IPS-18a (cell line): ENCODE data around the gene PRCC.

ENCODE experiments used
- H3K27ac ChIP-seq: one replicate; pipeline ENCODE4 v1.5.1; 2013; ENCODE audit warnings: low read length
- H3K27me3 ChIP-seq: one replicate; pipeline ENCODE4 v1.6.1; 2013; ENCODE audit warnings: mild to moderate bottlenecking, low read length; ENCODE audit not compliant: control insufficient read depth, insufficient read depth
- H3K36me3 ChIP-seq: one replicate; pipeline ENCODE4 v1.6.1; 2013; ENCODE audit warnings: low read depth, low read length; ENCODE audit not compliant: control insufficient read depth
- H3K4me1 ChIP-seq: one replicate; pipeline ENCODE4 v1.6.1; 2013; ENCODE audit warnings: low read depth, low read length; ENCODE audit not compliant: control insufficient read depth
- H3K4me3 ChIP-seq: one replicate; pipeline ENCODE4 v1.5.1; 2013; ENCODE audit warnings: low read length
- H3K9ac ChIP-seq: one replicate; pipeline ENCODE4 v1.6.1; 2013; ENCODE audit warnings: mild to moderate bottlenecking, low read length, moderate library complexity
- H3K9me3 ChIP-seq: one replicate; pipeline ENCODE4 v1.6.1; 2013; ENCODE audit warnings: low read depth, low read length; ENCODE audit not compliant: control insufficient read depth

The PRCC gene

DNA sequence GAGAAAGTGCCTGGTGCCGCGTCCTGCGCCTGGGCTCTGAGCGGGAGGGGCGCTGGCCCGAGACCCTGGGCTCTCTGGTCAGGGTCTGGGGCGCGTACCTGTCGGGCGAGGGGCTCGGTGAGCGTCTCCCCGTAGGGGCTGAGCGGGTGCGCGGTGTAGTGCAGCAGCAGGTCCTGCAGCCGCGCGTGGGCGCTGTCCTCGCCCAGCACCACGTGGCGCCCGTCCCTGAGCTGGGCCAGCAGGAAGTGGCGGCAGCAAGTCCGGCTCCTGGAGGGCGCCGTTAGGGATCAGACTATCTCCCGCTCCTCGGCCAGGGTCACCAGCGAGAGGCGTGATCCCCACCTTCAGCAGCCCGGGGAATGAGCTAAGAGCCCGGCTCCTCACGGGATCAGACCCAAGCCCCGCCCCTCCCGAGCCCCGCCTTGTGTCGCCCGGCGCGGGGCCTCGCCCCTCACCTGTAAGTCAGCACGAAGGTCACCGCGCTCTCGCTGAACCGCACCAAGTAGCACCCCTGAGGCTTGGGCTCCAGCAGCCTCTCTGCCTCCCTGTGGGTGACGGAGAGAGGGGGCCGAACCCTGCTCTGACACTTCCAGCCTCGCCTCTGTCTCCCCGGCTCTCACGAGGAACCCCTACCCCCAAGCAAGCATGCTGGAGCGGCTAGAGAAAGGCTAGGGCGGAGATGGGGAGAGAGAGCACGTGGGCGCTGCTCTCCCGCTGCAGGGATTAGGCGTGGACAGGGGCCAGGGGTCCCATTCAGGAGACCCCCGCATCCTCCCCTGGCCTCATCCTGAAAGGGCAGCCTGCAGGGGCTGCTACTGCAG, 46.6 kb downstream of the PRCC start:
- no peaks in the 10 kb centered on the region for H3K9me3 ChIP-seq
- H3K27me3 ChIP-seq = peaks cover 38% of the 10 kb centered on the region
- H3K4me3 ChIP-seq = peak overlapping the region; percentile 54
- no peaks in the 10 kb centered on the region for H3K36me3 ChIP-seq
- peaks cover 4% of the 10 kb centered on the region for H3K4me1 ChIP-seq
- H3K9ac ChIP-seq = peak overlapping the region; percentile 52
- no peak overlapping the region for H3K27ac ChIP-seq

DNA sequence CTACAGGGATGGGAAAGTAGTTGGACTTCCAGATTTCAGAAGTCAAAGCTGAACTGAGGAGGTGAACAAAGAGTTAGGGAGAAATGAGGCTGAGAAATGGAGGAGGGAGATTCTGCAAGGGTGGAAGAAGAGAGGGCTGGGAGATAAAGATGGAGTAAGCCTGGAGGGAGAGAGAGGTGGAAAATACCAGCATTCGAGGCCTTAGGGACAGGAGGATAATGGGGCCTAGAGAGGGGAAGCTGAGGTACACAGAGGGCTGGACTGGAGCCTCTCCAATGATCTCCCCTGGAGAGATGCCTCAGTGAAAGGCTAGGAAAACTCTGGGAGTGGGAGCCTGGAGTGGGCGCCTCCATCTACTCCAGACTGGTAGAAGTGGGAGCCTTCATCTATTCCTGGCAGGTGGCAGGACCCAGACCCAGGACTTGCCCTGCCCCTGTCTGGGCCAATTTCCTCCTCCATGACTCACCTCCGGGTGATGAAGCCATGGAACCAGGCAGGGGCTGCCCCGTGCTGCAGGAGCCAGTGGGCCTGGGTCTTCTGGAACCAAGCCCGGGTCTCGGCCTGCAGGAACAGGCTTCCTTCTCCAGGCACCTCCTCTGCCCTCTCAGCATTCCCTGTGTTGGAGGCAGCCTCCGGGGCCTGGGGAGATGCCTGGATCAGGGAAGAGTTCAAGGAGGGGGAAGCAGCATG, 47.4 kb downstream of the PRCC start:
- peaks cover 38% of the 10 kb centered on the region for H3K27me3 ChIP-seq
- no peaks in the 10 kb centered on the region for H3K36me3 ChIP-seq
- H3K9ac ChIP-seq = no peak overlapping the region
- H3K4me3 ChIP-seq = peak overlapping the region; percentile 54
- H3K9me3 ChIP-seq = no peaks in the 10 kb centered on the region
- H3K4me1 ChIP-seq = peaks cover 4% of the 10 kb centered on the region
- no peak overlapping the region for H3K27ac ChIP-seq

DNA sequence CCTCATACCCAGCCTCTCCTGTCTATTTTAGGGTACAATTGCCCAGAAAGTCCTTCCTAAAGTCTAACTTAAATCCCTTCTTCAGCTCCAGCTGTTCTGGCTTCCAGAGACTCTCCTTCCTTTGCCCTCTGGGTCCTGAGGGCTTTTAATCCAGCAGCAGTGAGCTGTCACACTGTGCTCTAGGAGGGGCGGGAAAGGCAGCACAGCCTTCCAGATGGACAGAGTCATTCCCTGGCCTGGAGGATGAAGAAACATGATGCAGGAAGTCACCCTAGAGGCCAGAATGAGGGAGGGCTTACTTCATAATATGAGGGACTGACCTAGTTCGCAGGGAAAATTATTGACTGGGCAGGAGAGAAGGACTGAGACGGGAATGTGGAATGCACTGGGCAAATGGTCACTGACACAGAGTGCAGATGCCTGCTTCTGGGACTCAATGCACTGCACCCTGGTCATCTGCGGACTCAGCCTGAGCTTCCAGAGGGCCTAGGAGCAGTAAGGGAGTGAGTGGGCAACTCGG, 48.0 kb downstream of the PRCC start:
- no peaks in the 10 kb centered on the region for H3K36me3 ChIP-seq
- H3K4me1 ChIP-seq = peaks cover 4% of the 10 kb centered on the region
- H3K27me3 ChIP-seq = peaks cover 38% of the 10 kb centered on the region
- no peak overlapping the region for H3K9ac ChIP-seq
- no peak overlapping the region for H3K4me3 ChIP-seq
- H3K27ac ChIP-seq = no peak overlapping the region
- H3K9me3 ChIP-seq = no peaks in the 10 kb centered on the region

DNA sequence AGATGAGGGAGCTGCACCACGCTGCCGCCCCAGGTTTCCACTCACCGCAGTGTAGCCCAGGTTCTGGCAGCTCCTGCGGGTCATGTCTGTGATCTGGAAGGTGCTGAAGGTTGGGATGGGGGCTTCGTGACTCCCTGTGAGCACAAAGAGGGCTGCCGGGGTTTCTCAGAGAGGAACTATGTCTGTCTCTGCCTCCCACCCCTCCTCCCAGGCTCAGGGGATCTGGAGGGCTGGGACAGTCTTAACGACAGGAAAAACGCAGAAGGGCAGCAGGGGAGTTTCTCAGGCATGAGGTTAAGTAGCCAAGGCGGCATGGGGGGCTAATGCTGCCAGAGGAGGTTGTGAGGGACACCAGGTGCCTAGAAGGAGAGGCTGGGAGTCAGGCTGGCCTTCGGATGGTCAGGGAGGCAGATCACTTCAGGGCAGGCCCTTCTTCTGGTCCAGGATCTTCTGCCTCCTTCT, 48.7 kb downstream of the PRCC start:
- no peaks in the 10 kb centered on the region for H3K9me3 ChIP-seq
- no peaks in the 10 kb centered on the region for H3K36me3 ChIP-seq
- H3K27ac ChIP-seq = no peak overlapping the region
- no peak overlapping the region for H3K4me3 ChIP-seq
- peaks cover 41% of the 10 kb centered on the region for H3K27me3 ChIP-seq
- H3K4me1 ChIP-seq = peaks cover 4% of the 10 kb centered on the region
- no peak overlapping the region for H3K9ac ChIP-seq

DNA sequence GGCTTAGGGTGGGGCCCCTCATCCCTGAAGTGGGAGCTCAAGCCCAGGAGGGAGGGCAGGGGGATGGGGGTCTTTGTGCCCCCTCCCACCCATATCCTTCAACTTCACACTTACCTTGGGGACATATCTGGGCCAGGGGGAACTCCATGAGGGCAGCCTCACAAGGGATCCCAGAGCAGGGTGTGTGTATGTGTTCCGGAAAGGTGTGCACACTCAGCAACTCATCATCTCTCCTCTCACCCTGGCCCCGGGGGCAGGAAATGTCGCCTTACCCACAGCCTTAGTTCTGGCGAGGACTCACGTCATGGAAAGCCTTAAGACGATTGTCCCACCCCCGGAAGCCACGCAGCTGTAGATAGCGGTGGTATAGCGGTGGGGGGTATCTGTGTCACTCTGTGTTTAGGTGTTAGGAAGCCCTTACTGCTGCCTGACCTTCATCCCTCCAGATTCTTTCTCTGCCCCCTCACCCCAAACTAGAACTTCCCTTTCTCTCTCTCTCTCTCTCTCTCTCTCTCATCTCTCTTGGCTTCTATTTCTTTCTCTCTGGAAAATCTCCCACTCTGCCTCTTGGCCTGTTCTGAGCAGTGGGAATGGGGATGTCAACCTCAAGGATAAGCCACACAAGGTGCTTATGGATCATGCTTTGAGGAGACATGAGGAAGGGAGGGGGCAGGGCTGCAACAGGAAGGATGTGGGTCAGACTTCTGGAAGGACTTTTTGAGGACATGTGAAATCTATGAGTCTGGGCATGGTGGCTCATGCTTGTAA, 49.4 kb downstream of the PRCC start, which contains the start of gene SH2D2A:
SH2D2A (minus strand) TSS at position 288 of the 768 bp plus-strand sequence; CDS start at position 148, 140 bp downstream.
- no peak within 1 kb of the TSS for H3K9ac ChIP-seq
- no peaks in the 10 kb centered on the region for H3K9me3 ChIP-seq
- peaks cover 43% of the 10 kb centered on the region for H3K27me3 ChIP-seq
- no peak within 1 kb of the TSS for H3K4me3 ChIP-seq
- H3K27ac ChIP-seq = no peak within 1 kb of the TSS
- no peaks in the 10 kb centered on the region for H3K36me3 ChIP-seq
- H3K4me1 ChIP-seq = peaks cover 4% of the 10 kb centered on the region

DNA sequence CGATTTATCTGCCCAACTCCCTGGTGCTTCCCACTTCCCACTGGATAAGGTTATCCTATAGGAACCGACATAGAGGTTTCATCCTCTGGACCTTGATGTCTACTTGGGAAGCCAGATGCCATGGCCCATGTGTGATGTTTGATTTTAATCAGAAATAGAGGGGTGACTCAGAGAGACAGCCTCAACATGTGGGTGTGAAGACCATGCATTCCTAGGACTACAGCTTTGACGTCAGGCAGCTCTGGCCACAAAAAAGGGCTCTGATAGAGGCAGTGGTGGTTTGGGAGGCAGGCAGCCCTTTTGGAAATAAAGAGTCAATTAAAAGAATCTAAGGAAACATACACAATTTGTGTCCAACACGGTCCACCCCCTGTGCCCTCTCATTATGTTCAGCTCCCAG, 54.5 kb downstream of the PRCC start:
- H3K4me3 ChIP-seq = no peak overlapping the region
- H3K4me1 ChIP-seq = no peaks in the 10 kb centered on the region
- H3K9me3 ChIP-seq = no peaks in the 10 kb centered on the region
- no peak overlapping the region for H3K27ac ChIP-seq
- H3K9ac ChIP-seq = no peak overlapping the region
- peaks cover 4% of the 10 kb centered on the region for H3K27me3 ChIP-seq
- H3K36me3 ChIP-seq = no peaks in the 10 kb centered on the region

DNA sequence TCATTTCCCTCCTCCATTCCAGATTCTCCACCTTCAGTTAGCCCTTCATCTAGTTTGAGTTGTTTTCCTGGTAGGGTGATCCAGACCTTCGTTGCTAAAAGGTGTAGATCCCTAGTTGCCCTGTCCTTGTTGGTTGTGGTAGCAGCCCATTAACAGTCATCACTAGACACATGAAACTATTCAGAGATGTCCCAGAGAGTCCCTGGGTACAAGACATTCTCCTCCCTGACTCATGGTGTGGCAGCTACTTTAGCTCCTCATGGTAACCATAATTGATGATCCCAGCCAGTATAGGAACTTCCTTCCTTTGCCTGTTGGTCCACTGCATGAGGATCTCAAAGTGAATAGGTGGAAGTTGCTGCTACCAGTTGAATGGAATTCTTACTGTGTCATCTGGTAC, 55.3 kb downstream of the PRCC start:
- Histone ChIP-seq H3K9ac (no peak overlapping the region), H3K4me1 (no peaks in the 10 kb centered on the region), H3K27ac (no peak overlapping the region), H3K36me3 (no peaks in the 10 kb centered on the region), H3K27me3 (peaks cover 4% of the 10 kb centered on the region), H3K4me3 (no peak overlapping the region), H3K9me3 (no peaks in the 10 kb centered on the region)

DNA sequence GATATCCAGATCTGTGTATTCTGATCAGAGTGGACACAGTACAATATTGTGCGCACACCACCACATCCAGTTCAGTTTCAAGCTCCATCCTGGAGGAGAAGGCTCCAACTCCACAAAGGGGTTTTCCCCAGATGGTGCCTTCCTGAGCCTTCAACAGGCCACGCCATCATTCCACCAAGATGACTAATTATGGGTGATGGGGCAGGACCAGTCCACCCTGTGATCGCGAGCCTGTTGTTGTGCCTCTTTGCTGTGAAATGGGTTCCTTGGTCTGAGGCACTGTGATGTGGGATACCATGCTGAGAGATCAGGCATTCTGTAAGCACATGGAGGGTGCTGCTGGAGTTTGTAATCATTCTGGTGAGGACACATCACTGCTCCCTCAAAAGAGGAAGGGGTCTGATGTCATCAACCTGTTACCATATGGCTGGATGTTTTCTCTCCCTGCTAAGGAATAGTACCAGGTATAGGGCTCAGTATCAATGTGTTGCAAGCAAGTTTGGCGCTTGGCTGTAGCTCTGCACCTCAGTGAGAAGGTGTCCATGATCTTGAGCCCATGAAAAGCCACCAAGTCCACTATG, 56.0 kb downstream of the PRCC start:
- H3K9me3 ChIP-seq = no peaks in the 10 kb centered on the region
- H3K27ac ChIP-seq = no peak overlapping the region
- H3K4me1 ChIP-seq = no peaks in the 10 kb centered on the region
- H3K9ac ChIP-seq = no peak overlapping the region
- H3K27me3 ChIP-seq = peaks cover 4% of the 10 kb centered on the region
- H3K36me3 ChIP-seq = no peaks in the 10 kb centered on the region
- no peak overlapping the region for H3K4me3 ChIP-seq

DNA sequence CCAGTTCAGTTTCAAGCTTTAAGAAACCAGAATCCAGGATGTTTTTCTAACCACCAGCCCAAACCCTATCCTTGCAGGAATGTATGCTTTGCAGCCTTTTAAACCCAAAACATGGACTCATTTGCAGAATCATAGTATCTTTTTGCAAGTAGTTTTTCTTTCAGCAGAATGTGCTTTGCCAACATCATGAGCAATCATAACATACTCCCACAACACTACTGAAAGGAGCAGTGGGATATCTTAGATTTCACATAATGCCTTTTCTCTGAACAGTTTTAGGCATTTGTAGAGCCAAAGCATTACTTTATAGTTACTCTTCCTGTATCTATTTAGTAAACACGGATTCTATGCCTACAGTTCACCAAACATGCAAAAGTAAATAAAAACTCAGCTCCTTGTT, 59.3 kb downstream of the PRCC start:
- no peak overlapping the region for H3K9ac ChIP-seq
- H3K27me3 ChIP-seq = peaks cover 2% of the 10 kb centered on the region
- H3K4me1 ChIP-seq = no peaks in the 10 kb centered on the region
- no peak overlapping the region for H3K27ac ChIP-seq
- no peaks in the 10 kb centered on the region for H3K9me3 ChIP-seq
- H3K36me3 ChIP-seq = no peaks in the 10 kb centered on the region
- no peak overlapping the region for H3K4me3 ChIP-seq

DNA sequence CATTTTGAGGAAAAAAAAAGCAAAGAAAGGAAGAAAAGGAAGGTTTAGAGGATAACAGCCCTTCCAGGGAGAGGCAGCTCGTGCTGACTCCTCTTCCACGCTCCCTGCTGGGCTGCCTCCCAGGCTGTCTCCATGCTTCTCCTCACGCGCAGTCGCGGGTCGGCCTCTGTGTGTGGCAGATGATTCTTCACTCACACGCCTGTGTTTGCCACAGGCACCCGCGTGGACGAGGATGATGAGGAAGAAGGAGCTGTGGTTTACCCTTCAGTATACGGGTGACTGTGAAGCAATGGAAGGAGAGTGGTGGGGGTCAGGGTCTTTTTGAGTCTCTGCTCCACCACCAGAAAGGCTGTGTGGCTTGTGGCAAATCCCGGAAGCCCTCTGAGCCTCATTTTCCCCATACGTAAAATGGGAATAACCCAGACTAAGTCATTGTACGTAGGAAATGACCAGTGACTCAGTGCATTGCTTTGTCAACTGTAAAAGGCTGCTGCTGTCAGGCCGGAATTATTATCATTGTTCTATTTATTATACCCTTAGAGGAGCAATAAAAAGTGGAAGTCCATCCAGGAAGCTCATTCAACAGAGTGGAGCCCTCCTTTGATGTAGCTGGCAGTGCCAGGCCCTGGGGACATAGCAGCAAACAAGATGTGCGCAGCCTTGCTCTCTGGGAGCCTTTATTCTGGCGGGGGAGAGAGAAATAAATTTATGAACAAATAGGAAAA, 61.2 kb downstream of the PRCC start:
- peaks cover 4% of the 10 kb centered on the region for H3K27me3 ChIP-seq
- no peaks in the 10 kb centered on the region for H3K9me3 ChIP-seq
- H3K27ac ChIP-seq = no peak overlapping the region
- H3K36me3 ChIP-seq = no peaks in the 10 kb centered on the region
- H3K4me1 ChIP-seq = no peaks in the 10 kb centered on the region
- no peak overlapping the region for H3K9ac ChIP-seq
- H3K4me3 ChIP-seq = no peak overlapping the region
